GM19328 (cell line): ENCODE measurements around the gene HTR6.
"Not testable (repeated sequence)": the region's sequence is repeated elsewhere in the genome, so short reads cannot be mapped to it uniquely, and the experiment has no call there.

Source experiments
- ATAC-seq: cut with Tn5 transposase; IDR thresholded peaks from one replicate; pipeline ENCODE4 v1.9.1; 2021; ENCODE audit warnings: mild to moderate bottlenecking, moderate library complexity; ENCODE audit not compliant: unreplicated experiment

The HTR6 gene

DNA sequence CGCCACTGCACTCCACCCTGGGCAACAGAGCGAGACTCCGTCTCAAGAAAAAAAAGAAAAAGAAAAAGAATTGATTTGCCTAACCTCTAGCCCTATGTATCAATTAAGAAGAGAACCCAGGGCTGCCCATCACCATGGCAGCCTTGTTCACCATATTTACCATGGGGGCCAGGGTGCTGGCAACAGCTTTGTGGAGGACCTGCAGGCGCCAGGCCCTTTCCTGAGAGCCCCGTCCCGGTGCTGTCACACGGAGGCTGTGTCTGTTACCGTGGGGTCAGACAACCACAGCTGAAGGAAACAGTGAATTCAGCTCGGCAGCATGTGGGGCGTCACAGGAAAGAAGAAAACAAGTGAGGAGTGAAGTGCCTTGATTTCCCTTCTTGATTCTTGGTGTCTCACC lies 27.1 kb upstream of the HTR6 start:
- no peak for ATAC-seq

DNA sequence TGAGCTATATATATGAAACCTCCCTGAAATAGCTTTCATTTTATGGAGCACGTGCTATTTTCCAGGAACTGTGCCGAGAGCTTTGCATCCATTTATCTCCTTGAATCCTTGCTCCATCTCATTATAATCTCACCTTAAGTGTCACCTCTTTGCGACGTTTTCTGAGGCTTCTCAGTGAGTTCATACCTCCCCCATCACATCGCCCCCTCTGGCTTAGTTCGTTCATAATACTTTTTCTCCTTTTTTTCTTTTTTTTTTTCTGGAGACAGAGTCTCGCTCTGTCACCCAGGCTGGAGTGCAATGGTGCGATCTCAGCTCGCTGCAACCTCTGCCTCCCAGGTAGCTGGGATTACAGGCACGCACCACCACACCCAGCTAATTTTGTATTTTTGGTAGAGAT lies 25.4 kb upstream of the HTR6 start:
- not testable (repeated sequence) for ATAC-seq

DNA sequence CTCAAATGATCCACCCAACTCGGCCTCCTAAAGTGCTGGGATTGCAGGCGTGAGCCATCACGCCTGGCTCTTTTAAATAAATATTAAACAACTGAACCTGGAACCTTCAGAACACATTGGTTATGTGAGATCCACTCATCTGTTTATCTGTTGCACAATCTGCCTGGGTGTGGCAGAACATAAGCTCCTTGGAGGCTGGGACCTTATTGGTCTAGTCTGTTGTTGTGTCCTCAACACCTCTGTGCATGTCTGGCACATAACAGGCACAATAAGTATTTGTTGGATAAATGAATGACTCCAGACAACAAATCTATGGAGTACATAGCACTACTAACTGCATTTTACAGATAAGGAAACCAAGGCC lies 24.7 kb upstream of the HTR6 start:
- ATAC-seq, result no peak

DNA sequence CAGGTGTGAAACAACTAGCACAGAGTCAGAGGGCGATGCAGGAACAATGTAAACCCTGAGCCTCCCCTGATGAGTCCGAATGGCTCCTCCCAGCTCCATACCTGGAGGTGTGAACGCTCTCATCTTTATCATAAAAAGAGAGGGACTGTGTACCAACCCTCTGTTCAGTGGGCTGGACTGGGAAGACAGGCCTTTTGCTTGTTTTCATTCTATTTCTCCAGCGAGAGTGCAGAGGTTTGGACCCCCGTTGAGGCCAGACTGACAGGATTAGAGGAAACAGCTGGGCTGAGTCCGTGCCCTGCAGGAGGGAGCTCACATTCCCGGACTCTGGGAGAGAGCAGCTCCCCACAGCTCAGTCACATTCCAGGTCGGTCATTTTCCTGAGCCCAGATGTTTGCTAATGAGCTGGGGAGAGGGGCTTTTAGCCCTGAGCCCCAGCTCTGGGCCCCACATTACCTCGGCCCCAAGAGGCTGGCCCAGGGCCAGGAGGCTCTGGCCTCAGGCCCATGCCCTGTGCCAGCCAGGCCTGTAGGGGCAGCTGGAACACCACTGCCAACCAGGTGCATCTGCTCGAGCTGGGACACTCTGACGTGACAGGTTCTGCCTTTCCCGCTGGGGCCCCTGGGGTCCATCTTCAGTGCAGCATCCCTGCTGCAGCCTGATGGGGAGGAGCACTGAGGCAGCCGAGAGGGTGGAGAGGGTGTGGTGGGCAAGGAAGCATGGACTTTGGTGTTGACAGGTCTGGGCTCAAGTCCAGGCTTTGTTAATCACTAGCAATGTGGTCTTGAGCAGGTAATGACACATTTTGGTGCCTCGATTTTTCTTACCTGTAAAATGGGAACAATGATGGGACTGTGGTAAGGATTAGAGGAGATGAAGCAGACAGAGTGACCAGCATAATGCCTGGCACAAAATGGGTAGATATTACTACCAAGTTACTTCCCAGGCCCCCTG lies 24.0 kb upstream of the HTR6 start:
- ATAC-seq, result no peak

DNA sequence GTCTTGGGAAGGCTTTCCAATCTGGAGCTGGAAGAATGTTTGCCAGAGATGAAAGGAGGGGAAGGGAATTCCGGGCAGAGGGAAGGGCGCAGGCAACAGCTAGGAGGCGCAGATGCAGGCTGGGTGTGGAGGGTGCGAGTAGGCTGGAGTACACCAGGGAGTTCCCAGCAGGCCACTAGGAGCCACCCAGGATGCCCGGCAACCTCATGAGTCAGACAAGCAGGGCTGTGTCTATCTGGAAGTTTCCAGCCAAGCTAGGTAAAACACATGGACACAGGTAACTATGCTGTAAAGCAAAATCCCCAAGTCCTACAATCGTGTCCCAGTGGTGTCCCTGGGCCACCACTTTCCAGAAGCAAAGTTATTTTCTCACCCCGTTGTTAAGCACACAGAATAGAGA lies 21.6 kb upstream of the HTR6 start:
- ATAC-seq, result no peak

DNA sequence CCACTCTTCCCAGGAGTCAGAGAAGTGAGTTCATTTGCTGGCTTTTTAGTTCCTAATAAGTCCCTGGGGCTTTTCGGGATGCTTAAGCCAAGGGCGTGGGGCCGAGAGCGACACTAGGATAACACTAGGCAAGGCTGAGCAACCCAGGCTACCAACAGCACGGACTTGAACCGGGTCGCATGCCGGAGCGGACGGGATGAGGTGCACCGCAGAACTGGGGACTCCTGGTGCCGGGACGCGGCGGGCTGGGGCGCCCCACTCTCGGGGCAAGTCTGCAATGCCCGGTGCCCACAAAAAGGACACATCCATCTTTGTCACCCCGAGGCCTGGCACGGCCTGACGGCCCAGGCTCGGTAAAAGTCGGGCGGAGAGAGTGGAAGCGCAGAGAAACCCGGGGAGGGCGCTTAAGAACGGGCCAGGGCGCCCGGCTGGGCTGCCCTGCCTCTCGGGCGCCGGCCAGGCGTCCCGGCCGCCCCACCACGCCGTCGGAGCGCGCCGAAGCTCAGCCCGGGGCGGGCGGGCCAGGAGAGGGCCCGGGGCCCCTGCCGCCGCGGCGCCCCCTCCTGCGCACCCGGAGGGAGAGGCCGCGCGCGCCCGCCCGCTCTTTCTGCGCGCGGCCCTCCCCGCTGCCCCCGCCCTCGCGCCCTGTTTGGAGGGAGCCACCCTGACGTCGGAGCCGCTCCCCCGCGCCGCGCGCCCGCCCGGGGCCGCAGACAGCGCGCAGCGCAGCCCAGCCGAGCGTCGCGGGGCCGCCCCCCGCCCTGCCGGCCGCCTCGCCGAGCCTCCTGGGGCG lies 20.9 kb upstream of the HTR6 start, which contains the start of gene NBL1:
Gene NBL1 (plus strand): TSS at position 710 of the 793 bp plus-strand sequence. CDS start 10,720 bp downstream, outside the sequence.
- ATAC-seq, result no peak

DNA sequence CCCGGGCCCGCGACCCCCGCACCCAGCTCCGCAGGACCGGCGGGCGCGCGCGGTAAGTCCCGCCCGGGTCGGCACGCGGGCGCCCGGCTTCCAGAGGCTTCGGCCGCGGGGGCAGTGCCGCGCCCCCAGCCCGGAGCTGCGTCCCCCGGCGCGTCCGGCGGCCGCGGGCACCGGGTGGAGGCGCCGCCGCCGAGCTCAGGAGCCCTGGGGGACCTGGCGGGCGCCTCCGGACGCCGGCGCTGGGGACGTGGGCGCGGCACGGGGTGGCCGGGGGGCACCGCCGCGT lies 20.3 kb upstream of the HTR6 start:
- ATAC-seq, result no peak

DNA sequence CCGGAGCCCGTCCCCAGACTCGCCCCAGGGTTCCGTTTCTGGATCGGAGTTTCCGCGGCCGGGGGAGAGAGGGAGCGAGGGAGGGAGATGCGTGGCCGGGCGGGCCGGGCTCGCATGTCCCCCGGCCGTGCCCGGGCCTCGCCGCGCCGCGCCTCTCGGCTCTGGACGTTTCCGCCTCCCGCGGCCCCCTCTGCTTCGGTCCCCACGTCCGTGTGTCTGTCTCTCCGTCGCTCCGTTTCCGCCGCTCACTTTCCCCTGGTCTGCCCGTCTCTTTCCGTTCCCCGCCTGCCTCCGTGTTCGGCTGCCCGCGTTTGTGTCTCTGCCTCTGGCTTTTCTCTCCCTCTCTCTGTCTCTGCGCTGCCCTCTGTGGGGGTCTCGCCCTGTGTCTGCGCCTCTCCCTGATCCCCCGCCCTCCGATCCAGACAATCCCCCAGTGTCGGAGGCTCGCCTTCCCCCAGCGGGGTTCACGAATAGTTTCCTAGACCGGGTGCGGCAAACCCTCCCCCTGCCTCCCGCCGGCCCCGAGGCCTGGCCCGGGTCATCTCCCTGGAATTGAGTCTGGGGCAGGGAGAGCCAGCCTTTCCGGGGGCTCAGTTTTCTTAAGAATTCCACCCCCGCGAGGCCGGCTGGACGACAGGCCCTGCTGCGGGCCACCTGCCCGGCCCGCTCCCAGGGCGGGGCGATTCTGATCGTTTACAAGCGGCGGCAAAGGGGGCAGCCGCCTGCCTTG lies 19.8 kb upstream of the HTR6 start:
- ATAC-seq, result no peak

DNA sequence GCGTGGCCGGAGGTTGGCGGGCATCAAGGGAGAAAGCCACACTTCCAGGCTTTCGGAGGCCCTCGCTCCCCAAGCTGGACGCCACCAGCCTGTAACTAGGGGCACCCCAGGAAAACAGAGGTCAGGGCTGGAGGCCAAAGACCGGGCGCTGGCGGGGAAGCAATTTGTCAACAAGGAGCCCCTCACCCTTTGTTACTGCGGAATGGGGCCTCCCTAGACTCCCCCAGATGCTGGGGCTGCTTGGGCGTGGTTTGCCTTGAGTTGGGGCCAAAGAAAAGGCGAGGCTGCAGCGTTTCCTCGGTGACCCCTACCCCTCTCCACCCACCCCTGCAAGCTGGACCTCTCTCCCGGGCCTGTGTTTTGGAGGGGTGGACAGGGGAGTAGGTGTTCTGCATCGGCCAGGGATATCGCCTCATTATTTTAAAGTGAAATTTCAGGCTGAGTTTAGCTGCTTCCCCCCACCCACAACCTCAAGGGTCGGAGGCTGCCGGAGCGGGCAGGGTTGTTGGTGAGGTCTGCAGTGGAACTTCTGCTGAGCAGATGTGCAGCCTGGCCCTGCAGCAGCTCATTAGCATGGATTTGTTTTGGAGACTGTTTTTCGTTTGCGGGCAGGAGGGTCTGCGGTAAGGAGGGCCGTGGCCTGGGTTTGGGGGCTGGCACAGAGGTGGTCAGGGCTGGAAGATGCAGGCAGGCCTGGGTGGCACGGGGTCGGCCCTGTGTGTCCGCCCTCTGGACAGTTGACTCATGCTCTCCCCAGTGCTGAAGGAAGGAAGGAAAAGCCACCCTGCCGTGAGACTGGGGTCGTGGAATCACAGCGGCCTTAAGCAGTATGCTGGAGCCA lies 19.0 kb upstream of the HTR6 start:
- ATAC-seq, result no peak

DNA sequence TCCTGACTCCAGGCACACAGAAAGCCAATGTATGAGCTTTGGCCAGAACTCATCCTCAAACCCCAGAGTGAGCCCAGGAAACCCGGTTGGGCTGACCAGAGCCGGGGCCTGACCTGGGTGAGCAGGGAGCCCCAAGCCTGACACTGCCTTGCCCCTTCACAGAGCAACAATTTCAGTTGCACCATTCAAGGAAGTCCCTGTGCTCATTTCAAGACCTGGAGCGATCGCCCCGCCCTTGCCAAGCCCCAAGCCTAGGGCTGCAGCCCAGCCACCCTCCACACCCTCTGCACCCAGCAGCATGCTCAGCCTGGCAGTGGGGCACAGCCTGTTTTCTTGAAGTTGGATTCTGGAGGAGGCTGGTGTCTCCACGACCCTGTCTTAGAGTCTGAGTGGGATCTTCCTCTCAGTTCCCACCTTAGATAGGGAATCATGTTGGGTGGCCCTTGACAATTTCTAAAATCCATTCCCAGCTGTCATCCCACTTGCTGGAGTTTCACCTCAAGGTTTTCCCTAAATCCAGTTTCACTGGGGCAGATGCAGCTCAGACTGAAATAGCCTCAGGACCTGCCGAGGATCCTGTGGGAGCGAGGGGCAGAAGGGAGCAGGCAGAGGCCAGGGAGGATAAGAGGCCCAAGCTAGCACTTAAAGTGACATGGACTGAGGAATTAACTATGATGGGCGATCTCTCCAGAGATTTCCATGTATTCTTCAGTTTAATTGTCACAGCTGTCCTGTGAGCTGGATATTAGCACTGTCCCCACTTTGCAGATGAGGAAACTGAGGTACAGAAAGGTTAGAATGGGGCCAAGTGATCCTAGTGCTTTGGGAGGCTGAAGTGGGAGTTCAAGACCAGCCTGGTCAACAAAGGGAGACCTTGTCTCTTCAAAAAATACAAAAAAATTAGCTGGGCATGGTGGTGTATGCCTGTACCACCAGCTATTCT lies 18.0 kb upstream of the HTR6 start:
- no peak for ATAC-seq

DNA sequence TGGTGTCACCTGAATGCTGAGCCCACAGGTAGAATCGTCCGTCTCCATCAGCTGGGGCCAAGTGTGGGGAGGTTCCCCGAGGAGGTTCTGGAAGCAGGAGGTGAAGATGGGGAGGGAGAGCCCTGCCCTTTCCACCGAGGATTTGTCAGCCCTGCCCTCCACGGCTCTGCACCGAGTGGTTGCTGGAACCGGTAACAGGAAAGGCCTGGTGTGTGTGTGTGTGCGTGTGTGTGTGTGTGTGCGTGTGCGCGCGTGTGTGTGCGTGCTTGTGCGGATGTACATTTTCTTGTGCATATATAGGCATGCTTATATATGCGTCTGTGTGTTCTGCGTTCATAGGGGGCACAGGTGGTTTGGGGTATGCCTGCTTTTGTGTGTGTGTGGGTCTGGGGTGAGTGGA lies 17.0 kb upstream of the HTR6 start:
- no peak for ATAC-seq

DNA sequence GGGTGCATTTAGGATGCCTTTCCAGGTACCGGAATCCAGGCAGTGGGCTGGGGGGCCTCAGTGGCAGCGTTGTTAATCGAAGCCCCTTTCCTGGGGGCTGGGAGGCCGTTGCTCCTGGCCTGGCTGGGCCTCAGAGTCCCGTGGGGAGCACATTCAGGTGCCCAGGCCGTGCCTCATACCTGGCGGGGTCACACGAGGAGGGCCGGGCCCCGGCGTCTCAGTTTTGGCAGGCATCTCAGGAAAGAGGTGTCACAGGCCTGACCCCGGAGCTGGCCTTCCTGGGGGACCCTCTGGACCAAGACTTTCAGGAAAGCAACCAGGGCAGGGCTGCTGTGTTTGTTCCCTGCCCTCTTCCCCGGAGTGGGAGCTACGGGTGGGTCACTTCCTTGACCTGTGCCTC lies 16.4 kb upstream of the HTR6 start:
- ATAC-seq, result no peak

DNA sequence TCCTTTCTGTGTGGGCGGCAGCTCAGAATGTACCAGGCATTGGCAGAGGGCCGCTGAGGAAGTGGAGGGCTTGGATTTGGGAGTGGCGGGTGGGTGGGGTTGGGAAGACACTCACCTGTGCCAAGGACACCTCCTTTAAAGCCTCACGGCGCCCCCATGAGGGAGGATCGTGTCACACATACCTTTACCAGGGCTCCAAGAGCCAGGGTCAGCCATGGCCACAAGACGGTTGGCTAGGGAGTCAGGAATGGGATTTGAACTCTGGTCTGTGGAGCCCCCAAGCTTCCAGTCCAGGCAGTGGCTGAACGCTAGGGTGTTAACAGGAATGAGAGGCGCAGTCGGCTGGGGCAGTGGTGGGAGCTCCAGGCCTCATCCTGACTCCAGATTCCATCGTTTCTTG lies 16.0 kb upstream of the HTR6 start:
- no peak for ATAC-seq

DNA sequence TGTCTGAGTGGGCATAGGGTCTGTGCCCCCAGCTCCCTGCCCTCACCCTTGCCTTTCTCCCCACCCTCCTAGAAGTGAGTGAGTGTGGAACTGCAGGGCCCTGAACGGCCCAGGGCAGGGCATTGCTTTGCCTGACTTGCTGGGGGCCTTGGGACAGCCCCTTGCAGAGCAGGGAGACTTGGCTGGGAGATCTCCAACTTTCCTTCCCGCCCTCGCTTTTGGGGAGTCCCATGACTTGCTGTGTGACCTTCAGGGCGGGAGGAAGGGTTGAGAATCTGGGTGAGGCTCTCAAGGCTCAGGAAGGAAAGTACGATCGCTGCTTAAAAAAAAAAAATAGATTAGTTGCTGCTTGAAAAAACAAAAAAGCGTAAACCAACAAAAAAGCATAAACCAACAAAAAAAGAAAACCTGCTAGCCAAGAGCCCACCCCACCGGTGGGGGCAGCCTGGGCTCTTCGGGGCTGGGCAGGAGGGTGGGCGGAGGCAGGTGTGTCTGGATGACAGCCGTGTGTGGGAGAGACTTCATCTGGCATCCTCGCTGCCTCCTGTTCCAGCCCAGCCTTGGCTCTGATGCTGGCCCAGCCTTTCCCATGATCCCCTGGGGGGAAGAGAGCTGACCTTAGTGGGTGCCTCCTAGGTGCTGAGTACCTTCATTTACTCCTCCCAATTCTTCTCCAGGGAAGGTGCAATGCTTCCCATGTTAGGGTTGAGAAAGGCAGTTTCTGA lies 14.1 kb upstream of the HTR6 start:
- ATAC-seq, result no peak

DNA sequence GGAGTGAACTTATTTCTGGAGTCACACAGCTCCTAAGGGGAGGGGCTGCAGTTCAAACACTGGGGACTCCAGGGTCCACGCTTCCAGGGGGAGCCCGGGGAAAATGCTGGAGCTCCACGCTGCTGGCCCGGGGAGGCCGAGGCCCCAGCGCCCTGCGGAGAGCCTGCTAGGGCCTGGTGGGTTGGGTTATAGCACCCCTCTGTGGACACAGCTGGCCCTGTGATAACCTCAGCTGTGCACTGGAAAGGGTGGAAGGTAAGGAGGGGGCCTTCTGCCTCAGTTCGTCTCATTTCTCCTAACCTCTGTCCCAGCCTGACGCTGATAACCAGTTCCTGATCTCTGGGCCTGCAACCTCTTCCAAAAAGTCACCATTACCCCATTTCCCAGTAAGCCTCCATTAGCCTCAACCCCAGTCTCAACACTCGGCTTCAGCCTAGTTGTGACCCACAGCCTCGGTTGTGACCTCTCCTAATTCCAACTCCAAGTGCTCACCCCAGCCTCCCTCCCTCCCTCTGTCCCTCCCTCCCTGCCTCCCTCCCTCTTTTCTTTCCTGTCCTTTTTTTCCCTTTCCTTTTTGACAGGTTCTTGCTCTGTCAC lies 13.4 kb upstream of the HTR6 start:
- no peak for ATAC-seq

DNA sequence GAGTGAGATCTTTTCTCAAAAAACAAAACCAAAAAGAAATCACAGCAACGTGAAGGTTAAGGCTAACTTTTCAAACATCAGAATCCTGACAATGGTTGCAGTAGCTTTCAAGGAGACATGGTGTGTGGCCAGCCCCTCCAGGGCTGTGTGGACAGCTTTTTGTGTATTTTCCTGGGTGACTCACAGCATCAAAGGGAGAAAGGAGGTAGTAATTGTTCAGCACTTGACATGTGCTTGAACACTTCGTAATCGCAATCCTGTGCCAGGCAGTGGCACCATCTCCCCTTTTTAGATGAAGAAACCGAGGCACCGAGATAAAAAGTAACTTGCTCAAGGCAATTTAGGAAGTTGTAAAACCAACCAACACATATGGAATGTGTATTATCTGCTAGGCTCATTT lies 10.3 kb upstream of the HTR6 start:
- no peak for ATAC-seq

DNA sequence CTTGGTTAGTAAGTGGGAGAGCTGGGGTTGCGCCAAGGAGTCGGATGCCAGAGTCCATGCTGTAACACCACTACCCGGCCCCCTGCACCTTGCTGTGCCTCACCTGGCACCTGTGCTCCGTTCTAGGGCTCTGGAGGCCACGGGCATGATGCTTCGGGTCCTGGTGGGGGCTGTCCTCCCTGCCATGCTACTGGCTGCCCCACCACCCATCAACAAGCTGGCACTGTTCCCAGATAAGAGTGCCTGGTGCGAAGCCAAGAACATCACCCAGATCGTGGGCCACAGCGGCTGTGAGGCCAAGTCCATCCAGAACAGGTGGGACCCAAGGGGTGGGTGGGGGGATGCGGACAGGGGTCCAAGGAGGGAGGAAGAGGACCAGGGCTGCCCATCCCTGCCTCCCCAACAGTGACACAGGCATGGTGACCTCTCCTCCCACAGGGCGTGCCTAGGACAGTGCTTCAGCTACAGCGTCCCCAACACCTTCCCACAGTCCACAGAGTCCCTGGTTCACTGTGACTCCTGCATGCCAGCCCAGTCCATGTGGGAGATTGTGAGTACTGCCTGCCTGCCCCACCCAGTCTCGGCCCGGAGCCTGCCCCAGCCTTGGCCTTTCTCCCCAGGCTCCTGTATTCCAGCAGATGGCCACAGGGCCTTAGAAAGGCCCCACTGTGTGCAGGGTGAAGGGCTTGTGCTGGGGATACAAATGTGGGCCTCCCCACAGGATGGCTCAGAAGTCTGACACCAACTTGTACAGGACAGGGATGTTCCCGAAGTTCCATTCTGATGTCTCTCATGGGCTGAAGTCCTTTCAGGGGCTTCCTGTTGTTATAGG lies 9.6 kb upstream of the HTR6 start:
- no peak for ATAC-seq

DNA sequence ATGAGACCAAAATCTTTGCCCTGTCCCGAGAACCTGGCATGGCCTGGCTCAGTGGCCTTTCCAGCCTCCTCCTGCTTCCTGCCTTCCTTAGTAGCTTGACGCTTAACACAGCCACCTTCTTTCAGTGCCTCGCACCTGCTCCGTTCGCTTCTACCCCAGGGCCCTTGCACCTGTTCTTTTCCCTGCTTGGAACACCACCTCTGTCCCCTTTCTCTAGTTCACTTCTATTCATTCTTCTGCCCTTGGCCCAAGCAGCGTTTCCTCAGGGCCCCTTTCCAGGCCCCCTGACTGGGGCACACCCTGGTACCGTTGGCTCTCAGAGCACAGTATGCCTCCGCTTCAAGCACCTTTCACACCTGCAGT lies 9.0 kb upstream of the HTR6 start:
- no peak for ATAC-seq
